IMR-90 (cell line): ENCODE measurements around the gene LRRC52. TPM values are rescaled to one million over a fixed set of nuclear protein-coding genes. Genes with fewer than 3 reads are reported as not detected.

Experiments
- ATAC-seq: fragments of 200-7000 bp; cut with Tn5 transposase; 2 replicates; pipeline ENCODE4 v1.9.1; 2020; ENCODE audit warnings: low read depth, mild to moderate bottlenecking, moderate library complexity
- BruUV-seq: library from RNA; stranded (reverse); fragments of 400-500 nt; replicated peaks from 2 replicates; lab custom pipeline; 2021; lab: Mats Ljungman, UMichigan
- CTCF ChIA-PET: fragments of 300-600 bp; formaldehyde crosslinking; extraction: SDS; loops from one replicate; lab custom pipeline; 2021; ENCODE audit warnings: antibody characterized with exemption; lab: Yijun Ruan, JAX
- POLR2A ChIA-PET: fragments of 300-600 bp; sonication (Branson Sonifier 250); formaldehyde crosslinking; loops from one replicate; lab custom pipeline; 2022; ENCODE audit warnings: antibody characterized with exemption; ENCODE audit not compliant: unreplicated experiment; lab: Charles Lee
- DNase-seq: peaks from one replicate; pipeline ENCODE4 v3.0.0; 2013
- H2AFZ ChIP-seq: replicated peaks from 2 replicates; pipeline ENCODE3; 2013; ENCODE audit warnings: low read length, mild to moderate bottlenecking; ENCODE audit not compliant: poor library complexity
- H2AK5ac ChIP-seq: 2 replicates; pipeline ENCODE4 v1.6.1; 2013; ENCODE audit warnings: low read depth, low read length, inconsistent platforms
- H2AK9ac ChIP-seq: replicated peaks from 2 replicates; pipeline ENCODE3; 2013; ENCODE audit warnings: mild to moderate bottlenecking, low read depth, low read length, moderate library complexity; ENCODE audit not compliant: poor library complexity
- H2BK120ac ChIP-seq: 2 replicates; pipeline ENCODE4 v1.6.1; 2013; ENCODE audit warnings: low read depth, low read length, inconsistent platforms
- H2BK15ac ChIP-seq: 3 replicates; pipeline ENCODE4 v1.6.1; 2013; ENCODE audit warnings: low read depth, low read length, inconsistent platforms
- H2BK20ac ChIP-seq: 2 replicates; pipeline ENCODE4 v1.6.1; 2013; ENCODE audit warnings: low read depth, mild to moderate bottlenecking, inconsistent platforms, low read length, moderate library complexity
- H2BK5ac ChIP-seq: 2 replicates; pipeline ENCODE4 v1.6.1; 2013; ENCODE audit warnings: mild to moderate bottlenecking, low read depth, low read length, inconsistent platforms; ENCODE audit not compliant: poor library complexity, severe bottlenecking
- H3K14ac ChIP-seq: replicated peaks from 2 replicates; pipeline ENCODE4 v1.6.1; 2013; ENCODE audit warnings: low read depth, low read length, inconsistent platforms
- H3K18ac ChIP-seq: 2 replicates; pipeline ENCODE4 v1.6.1; 2013; ENCODE audit warnings: low read depth, low read length, control low read depth
- H3K23ac ChIP-seq: 2 replicates; pipeline ENCODE4 v1.6.1; 2013; ENCODE audit warnings: low read depth, low read length, inconsistent platforms
- H3K27ac ChIP-seq: 2 replicates; pipeline ENCODE4 v1.5.1; 2013; ENCODE audit warnings: mild to moderate bottlenecking, control low read depth, low read length; ENCODE audit not compliant: insufficient read depth
- H3K27me3 ChIP-seq: 2 replicates; pipeline ENCODE4 v1.6.1; 2013; ENCODE audit warnings: low read length; ENCODE audit not compliant: control insufficient read depth, insufficient read depth
- H3K36me3 ChIP-seq: 2 replicates; pipeline ENCODE4 v1.6.1; 2013; ENCODE audit warnings: low read length, mixed read lengths; ENCODE audit not compliant: control insufficient read depth, insufficient read depth
- H3K4ac ChIP-seq: 2 replicates; pipeline ENCODE4 v1.6.1; 2013; ENCODE audit warnings: low read depth, low read length, inconsistent platforms
- H3K4me1 ChIP-seq: 2 replicates; pipeline ENCODE4 v1.6.1; 2013; ENCODE audit warnings: low read length, mixed read lengths; ENCODE audit not compliant: control insufficient read depth, insufficient read depth
- H3K4me2 ChIP-seq: 2 replicates; pipeline ENCODE4 v1.6.1; 2013; ENCODE audit warnings: low read depth, mild to moderate bottlenecking, control low read depth, low read length, moderate library complexity
- H3K4me3 ChIP-seq: 2 replicates; pipeline ENCODE4 v1.5.1; 2013; ENCODE audit warnings: low read depth, mild to moderate bottlenecking, control low read depth, low read length, moderate library complexity; ENCODE audit not compliant: insufficient read depth
- H3K56ac ChIP-seq: 2 replicates; pipeline ENCODE4 v1.6.1; 2013; ENCODE audit warnings: low read length, inconsistent platforms; ENCODE audit not compliant: insufficient read depth; ENCODE audit errors: extremely low read depth
- H3K79me1 ChIP-seq, 2 experiments: 2 replicates each; pipeline ENCODE4 v1.6.1; 2013; ENCODE audit warnings: low read length in 2 of 2, inconsistent platforms in 1 of 2, low read depth in 1 of 2
- H3K9ac ChIP-seq: 2 replicates; pipeline ENCODE4 v1.6.1; 2013; ENCODE audit warnings: low read depth, low read length, control low read depth
- H3K9me1 ChIP-seq: 2 replicates; pipeline ENCODE4 v1.6.1; 2013; ENCODE audit warnings: low read length, inconsistent platforms; ENCODE audit not compliant: insufficient read depth
- H3K9me3 ChIP-seq: 2 replicates; pipeline ENCODE4 v1.6.1; 2013; ENCODE audit warnings: low read length; ENCODE audit not compliant: control insufficient read depth, insufficient read depth
- H4K20me1 ChIP-seq: 2 replicates; pipeline ENCODE4 v1.6.1; 2013; ENCODE audit warnings: low read length, inconsistent platforms; ENCODE audit not compliant: insufficient read depth
- H4K5ac ChIP-seq: 2 replicates; pipeline ENCODE4 v1.6.1; 2013; ENCODE audit warnings: mild to moderate bottlenecking, low read depth, low read length, control low read depth
- H4K8ac ChIP-seq, 2 experiments: 2 replicates each; pipeline ENCODE4 v1.6.1; 2013; ENCODE audit warnings: low read depth in 2 of 2, low read length in 2 of 2, control low read depth in 1 of 2, inconsistent platforms in 1 of 2
- H4K91ac ChIP-seq: 2 replicates; pipeline ENCODE4 v1.6.1; 2013; ENCODE audit warnings: low read depth, low read length, inconsistent platforms; ENCODE audit not compliant: insufficient read depth
- BHLHE40 ChIP-seq: fragments of 150-350 bp; IDR thresholded peaks from 2 replicates; pipeline ENCODE4 v1.6.1; 2016; ENCODE audit warnings: mild to moderate bottlenecking, low read depth, low read length
- CEBPB ChIP-seq: IDR thresholded peaks from 2 replicates; pipeline ENCODE4 v1.6.1; 2012; ENCODE audit warnings: low read depth, low read length, improper control_type of control experiment
- CHD1 ChIP-seq: IDR thresholded peaks from 2 replicates; pipeline ENCODE4 v1.6.1; 2012; ENCODE audit warnings: low read depth, low read length, improper control_type of control experiment
- ELK1 ChIP-seq: fragments of 150-350 bp; IDR thresholded peaks from 2 replicates; pipeline ENCODE4 v1.6.1; 2016; ENCODE audit warnings: low read depth, mild to moderate bottlenecking, low read length, moderate library complexity, borderline replicate concordance
- FOS ChIP-seq: fragments of 150-350 bp; IDR thresholded peaks from 2 replicates; pipeline ENCODE4 v1.6.1; 2016; ENCODE audit warnings: low read depth, low read length
- MAFK ChIP-seq: IDR thresholded peaks from 2 replicates; pipeline ENCODE4 v1.6.1; 2012; ENCODE audit warnings: low read depth, low read length, improper control_type of control experiment
- MAZ ChIP-seq: IDR thresholded peaks from 2 replicates; pipeline ENCODE4 v1.6.1; 2012; ENCODE audit warnings: low read depth, mild to moderate bottlenecking, low read length, improper control_type of control experiment, moderate library complexity, borderline replicate concordance
- MXI1 ChIP-seq: IDR thresholded peaks from 2 replicates; pipeline ENCODE4 v1.6.1; 2012; ENCODE audit warnings: low read depth, mild to moderate bottlenecking, low read length, moderate library complexity, borderline replicate concordance
- NFE2L2 ChIP-seq: fragments of 150-350 bp; IDR thresholded peaks from 2 replicates; pipeline ENCODE4 v1.6.1; 2016; ENCODE audit warnings: low read depth, mild to moderate bottlenecking, low read length
- POLR2A ChIP-seq: IDR thresholded peaks from 2 replicates; pipeline ENCODE4 v1.6.1; 2012; ENCODE audit warnings: mild to moderate bottlenecking, low read depth, low read length
- RAD21 ChIP-seq: IDR thresholded peaks from 2 replicates; pipeline ENCODE4 v1.6.1; 2012; ENCODE audit warnings: low read length, improper control_type of control experiment
- RCOR1 ChIP-seq: IDR thresholded peaks from 2 replicates; pipeline ENCODE4 v1.6.1; 2012; ENCODE audit warnings: mild to moderate bottlenecking, low read length, improper control_type of control experiment; ENCODE audit not compliant: insufficient replicate concordance
- RFX5 ChIP-seq: IDR thresholded peaks from 2 replicates; pipeline ENCODE4 v1.8.0; 2012; ENCODE audit warnings: low read depth, mild to moderate bottlenecking, low read length, moderate library complexity
- SMC3 ChIP-seq: fragments of 150-350 bp; IDR thresholded peaks from 2 replicates; pipeline ENCODE4 v1.6.1; 2016; ENCODE audit warnings: low read depth, mild to moderate bottlenecking, antibody characterized with exemption, low read length, moderate library complexity
- WGBS, 2 experiments: methylation state at CpG; one replicate each; pipeline versions ENCODE4 v1.1.5 to v1.1.7; 2013; ENCODE audit warnings: missing lambda C conversion rate in 2 of 2; ENCODE audit not compliant: insufficient read length in 1 of 2; ENCODE audit errors: extremely low coverage in 2 of 2; 5-methylcytosine and 5-hydroxymethylcytosine counted together
- dilution Hi-C: fragments of 300-500 bp; cut with HindIII; formaldehyde crosslinking; loops from one replicate; pipeline ENCODE4 v1.14.3; 2018; ENCODE audit warnings: low sequenced_read_pairs; ENCODE audit not compliant: unreplicated experiment
- in situ Hi-C: fragments of 300-500 bp; cut with MboI; formaldehyde crosslinking; loops from 3 replicates; pipeline ENCODE4 v1.14.3; 2019; ENCODE audit warnings: low sequenced_read_pairs, inconsistent platforms, mixed read lengths
- intact Hi-C: fragments of 100-400 bp; cut with micrococcal nuclease; formaldehyde crosslinking; loops from 2 replicates; pipeline ENCODE4 v1.10.0; 2022
- polyA plus RNA-seq, 3 experiments: library from polyadenylated mRNA; depleted of rRNA; stranded (reverse); fragments of >200 nt; gene quantifications; 2 replicates each; pipeline ENCODE4 v1.2.3, GENCODE V29; 2012; ENCODE audit warnings: low replicate concordance in 1 of 3
- total RNA-seq: library from RNA; depleted of rRNA; stranded (reverse); fragments of >200 nt; gene quantifications from 2 replicates; pipeline ENCODE4 v1.2.3, GENCODE V29; 2012
- TF ChIP-seq, protein P1 (sequence below): fragments of 150-350 bp; IDR thresholded peaks from 2 replicates; pipeline ENCODE4 v1.6.1; 2017; ENCODE audit warnings: mild to moderate bottlenecking, antibody characterized with exemption, low read length, low read depth
- TF ChIP-seq, protein P2 (sequence below): conservative IDR thresholded peaks from 2 replicates; pipeline ENCODE4 v1.5.1; 2012; ENCODE audit warnings: mild to moderate bottlenecking, low read depth, low read length, improper control_type of control experiment

The LRRC52 gene
- total and polyA plus RNA-seq, 2 of the 4 experiments (the other 2 are of a cell fraction) = not detected

DNA sequence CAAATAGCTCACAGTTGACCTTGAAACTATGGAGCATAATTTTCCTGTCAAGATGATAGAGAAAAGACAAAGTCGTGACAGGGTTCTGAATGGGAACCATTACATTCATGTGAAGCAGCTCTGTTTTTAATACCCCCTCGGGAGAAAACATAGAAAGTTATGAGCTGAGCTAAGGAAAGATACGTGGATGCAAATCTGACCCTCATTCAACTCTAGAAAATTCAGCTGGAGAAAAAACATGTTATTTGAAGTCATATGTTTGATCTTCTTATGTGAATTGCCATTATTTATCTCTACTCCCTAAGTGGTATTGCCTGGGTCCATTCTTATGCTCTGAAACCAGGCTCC lies 48.0 kb upstream of the LRRC52 start:
- WGBS, 2 experiments = no CpG with 5 or more reads among the region's 3 CpGs
- Histone ChIP-seq H3K9ac (no peak overlapping the region), H3K18ac (no peak overlapping the region), H3K27me3 (no peaks in the 10 kb centered on the region), H2BK120ac (no peak overlapping the region), H2AFZ (no peak overlapping the region), H3K9me3 (no peaks in the 10 kb centered on the region), H3K14ac (no peak overlapping the region), H3K56ac (no peak overlapping the region), H4K91ac (no peak overlapping the region), H3K4me1 (no peaks in the 10 kb centered on the region), H3K9me1 (no peaks in the 10 kb centered on the region), H3K79me1 (no peaks in the 10 kb centered on the region), H3K36me3 (no peaks in the 10 kb centered on the region), H3K4ac (no peak overlapping the region), H4K5ac (no peak overlapping the region), H2BK5ac (no peak overlapping the region), H2AK5ac (no peak overlapping the region), H4K8ac (no peak overlapping the region), H3K27ac (no peak overlapping the region), H2BK15ac (no peak overlapping the region), H3K4me3 (no peak overlapping the region), H4K20me1 (no peaks in the 10 kb centered on the region), H2AK9ac (no peak overlapping the region), H3K23ac (no peak overlapping the region), H2BK20ac (no peak overlapping the region), H3K4me2 (no peak overlapping the region)
- ChIA-PET CTCF (interaction anchor here (0.7 kb wide), 1 partner anchor 8 kb away, joined by 3 read pairs; no protein-coding TSS in a partner anchor), POLR2A (no interaction called here)
- dilution Hi-C loops = no loop called here
- in situ Hi-C loops = no loop called here
- DNase-seq (no peak), ATAC-seq (no peak)
- intact Hi-C loops = no loop called here
- no TSS peak for BruUV-seq
- no peak for TF ChIP-seq CHD1
- TF ChIP-seq CEBPB = no peak
- no peak for TF ChIP-seq SMC3
- TF ChIP-seq RCOR1 = no peak
- TF ChIP-seq, protein P1, sequence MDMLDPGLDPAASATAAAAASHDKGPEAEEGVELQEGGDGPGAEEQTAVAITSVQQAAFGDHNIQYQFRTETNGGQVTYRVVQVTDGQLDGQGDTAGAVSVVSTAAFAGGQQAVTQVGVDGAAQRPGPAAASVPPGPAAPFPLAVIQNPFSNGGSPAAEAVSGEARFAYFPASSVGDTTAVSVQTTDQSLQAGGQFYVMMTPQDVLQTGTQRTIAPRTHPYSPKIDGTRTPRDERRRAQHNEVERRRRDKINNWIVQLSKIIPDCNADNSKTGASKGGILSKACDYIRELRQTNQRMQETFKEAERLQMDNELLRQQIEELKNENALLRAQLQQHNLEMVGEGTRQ = no peak
- no peak for TF ChIP-seq MAFK
- no peak for TF ChIP-seq MAZ
- no peak for TF ChIP-seq RAD21
- no peak for TF ChIP-seq NFE2L2
- no peak for TF ChIP-seq RFX5
- TF ChIP-seq BHLHE40 = no peak
- no peak for TF ChIP-seq FOS
- TF ChIP-seq, protein P2, sequence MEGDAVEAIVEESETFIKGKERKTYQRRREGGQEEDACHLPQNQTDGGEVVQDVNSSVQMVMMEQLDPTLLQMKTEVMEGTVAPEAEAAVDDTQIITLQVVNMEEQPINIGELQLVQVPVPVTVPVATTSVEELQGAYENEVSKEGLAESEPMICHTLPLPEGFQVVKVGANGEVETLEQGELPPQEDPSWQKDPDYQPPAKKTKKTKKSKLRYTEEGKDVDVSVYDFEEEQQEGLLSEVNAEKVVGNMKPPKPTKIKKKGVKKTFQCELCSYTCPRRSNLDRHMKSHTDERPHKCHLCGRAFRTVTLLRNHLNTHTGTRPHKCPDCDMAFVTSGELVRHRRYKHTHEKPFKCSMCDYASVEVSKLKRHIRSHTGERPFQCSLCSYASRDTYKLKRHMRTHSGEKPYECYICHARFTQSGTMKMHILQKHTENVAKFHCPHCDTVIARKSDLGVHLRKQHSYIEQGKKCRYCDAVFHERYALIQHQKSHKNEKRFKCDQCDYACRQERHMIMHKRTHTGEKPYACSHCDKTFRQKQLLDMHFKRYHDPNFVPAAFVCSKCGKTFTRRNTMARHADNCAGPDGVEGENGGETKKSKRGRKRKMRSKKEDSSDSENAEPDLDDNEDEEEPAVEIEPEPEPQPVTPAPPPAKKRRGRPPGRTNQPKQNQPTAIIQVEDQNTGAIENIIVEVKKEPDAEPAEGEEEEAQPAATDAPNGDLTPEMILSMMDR = no peak
- no peak for TF ChIP-seq POLR2A
- no peak for TF ChIP-seq MXI1
- TF ChIP-seq ELK1 = no peak
